GM18951 (cell line): ENCODE measurements around the gene FLAD1.

Experiments used
- POLR2A ChIP-seq: IDR thresholded peaks from 4 replicates; pipeline ENCODE4 v1.6.1; 2011; ENCODE audit warnings: mild to moderate bottlenecking; ENCODE audit not compliant: insufficient read length, insufficient read depth; ENCODE audit errors: extremely low read depth
- in situ Hi-C: fragments of 300-500 bp; cut with MboI; formaldehyde crosslinking; loops from one replicate; pipeline ENCODE4 v1.12.0; 2022; ENCODE audit warnings: low sequenced_read_pairs, mixed read lengths, inconsistent platforms; ENCODE audit not compliant: unreplicated experiment

FLAD1 gene

GRCh38 chr1:155033524-155033923 is 50.4 kb downstream of the FLAD1 start, which contains the start of the genes DCST1 and DCST2:
DCST1 (plus strand) TSS chr1:155033824; CDS start chr1:155034037, 213 bp downstream.
DCST2 (minus strand) TSS chr1:155033781; CDS start chr1:155033701, 80 bp downstream.
- no peak for TF ChIP-seq POLR2A
- in situ Hi-C loops, result no loop called here

- in situ Hi-C loops, result no loop called here
- TF ChIP-seq POLR2A, result no peak
Observed at GRCh38 chr1:155034318-155035208, 51.4 kb downstream of the FLAD1 start.

- in situ Hi-C loops, result no loop called here
- TF ChIP-seq POLR2A, result no peak
Observed at GRCh38 chr1:155035936-155036335, 52.8 kb downstream of the FLAD1 start.

DNA sequence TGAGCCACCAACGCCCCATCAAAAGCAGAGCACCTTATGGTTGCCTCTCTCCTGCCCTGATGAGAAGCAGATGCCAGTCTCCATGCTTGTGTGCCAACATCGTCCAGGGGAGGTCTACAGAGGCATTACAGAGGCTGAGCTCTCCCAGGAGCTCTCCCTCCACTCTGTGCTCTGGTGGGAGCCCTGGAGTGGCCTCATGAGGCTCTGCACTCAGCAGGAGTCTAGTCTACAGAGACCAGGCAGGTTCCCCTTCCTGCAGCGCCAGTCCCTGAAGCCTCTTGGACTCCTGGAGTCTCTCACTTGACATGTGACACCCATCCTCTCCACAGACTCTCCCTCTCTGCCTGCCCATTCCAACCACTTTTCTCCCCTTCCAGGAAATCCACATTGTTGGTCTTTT is 53.9 kb downstream of the FLAD1 start:
- in situ Hi-C loops, result no loop called here

DNA sequence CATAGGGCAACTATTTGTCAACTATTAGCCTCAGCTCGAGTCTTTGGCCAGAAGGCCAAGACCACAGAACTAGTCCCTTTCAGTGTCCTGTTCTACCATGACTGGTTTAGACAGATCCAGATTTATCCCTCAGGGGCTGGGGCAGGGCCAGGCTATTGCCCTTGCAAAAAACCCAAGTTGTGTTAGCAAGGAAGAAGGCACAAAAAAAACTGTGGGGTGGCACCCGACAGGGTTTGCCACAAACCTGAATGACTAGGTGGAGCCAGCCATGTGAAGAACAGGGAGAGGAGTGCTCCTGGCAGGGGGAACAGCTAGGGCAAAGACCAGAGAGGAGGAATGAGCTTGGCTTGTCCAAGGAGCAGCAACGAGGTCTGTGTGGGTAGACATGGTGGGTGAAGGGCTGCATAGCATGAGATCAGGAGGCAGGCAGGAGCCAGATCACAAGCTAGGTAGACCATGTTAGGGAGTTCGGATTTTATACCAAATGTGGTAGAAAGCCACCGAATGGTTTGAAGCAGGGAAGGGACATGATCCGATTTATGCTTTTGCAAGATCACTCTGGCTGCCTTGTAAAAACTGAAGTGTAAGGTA is 54.8 kb downstream of the FLAD1 start:
- no peak for TF ChIP-seq POLR2A
- in situ Hi-C loops, result no loop called here

More for the DNA sequence above, 53.9 kb downstream of the FLAD1 start:
- TF ChIP-seq POLR2A, result no peak

DNA sequence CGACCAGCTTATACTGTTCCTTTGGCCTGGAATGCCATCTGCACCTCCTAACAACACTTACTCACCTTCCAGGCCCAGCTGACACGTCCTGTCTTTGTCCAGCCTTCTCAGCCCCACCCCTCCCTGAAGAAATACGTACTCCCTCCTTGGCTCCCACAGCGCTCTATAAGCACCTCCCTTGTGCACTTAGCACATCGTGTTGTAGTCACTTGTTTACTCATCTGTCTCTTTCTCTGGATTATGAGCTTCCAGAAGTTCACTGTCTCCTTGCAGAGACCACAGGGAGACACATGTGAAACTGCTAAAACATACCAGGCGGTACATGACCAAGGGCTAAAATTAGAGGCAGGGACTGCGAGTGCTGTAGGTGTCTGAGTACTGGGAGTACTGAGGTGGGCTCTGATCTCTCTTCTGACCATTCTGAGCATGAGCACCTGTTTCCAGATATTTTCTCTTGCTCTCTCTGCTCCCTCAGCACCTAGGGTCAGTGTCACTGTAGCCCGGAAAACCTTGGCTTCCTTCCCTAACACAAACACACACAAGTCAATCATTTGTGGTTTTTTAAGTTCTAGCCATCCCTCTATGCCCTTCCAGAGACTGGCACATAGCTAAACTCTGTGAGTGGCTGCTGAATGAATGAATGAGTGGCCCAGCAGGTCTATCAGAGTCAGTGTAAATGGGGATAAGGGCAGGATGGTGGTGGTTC is 55.6 kb downstream of the FLAD1 start:
- TF ChIP-seq POLR2A, result no peak
- in situ Hi-C loops, result no loop called here

DNA sequence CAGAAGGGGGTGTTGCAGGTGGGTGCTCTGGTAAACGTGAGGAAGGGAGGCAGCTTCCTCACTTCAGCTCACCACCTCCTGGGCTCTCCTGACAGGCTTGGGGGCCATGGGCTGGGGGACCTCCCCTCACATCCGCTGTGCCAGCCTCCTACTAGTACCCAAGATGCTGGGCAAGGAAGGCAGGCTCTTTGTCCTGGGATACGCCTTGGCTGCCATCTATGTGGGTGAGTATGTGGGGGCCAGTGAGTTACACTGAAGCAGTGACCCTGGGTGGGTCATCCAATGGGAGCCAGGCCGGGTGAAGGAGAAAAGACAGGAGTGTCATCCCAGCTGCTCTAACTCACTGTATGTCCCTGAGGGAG is 56.1 kb downstream of the FLAD1 start:
- no peak for TF ChIP-seq POLR2A
- in situ Hi-C loops, result no loop called here

DNA sequence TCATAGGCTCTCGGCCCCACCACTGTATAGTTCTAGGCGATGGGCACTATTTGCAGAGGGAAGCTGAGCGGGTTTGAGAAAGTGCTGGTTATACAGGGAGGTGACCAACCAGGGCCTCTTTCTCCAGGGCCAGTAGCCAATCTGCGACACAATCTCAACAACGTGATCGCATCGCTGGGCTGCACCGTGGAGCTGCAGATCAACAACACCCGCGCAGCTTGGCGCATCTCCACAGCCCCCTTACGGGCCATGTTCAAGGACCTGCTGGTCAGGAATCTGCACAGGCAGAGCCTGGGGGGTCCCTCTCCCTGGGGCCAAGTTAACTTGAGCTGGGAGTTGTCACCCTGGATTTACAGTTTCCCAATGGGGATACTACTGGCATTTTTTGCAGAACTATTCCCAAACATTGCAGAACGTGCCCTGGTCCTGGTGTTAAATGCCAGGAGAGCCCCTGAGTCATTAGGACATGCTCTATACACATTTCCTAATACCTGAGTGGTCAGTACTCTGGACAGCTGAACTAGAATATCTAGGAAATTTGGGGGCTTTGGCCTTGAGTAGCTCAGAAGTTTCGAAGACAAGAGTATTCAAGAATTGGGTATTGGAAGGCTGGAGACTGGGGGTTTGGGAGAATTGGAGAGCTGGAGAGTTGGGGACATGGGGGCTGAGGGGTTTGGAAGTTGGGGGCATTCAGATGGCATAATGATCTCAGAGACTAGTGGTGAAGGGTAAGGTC is 57.4 kb downstream of the FLAD1 start:
- in situ Hi-C loops, result no loop called here
- no peak for TF ChIP-seq POLR2A
